AG08395 (cell line): Measurements from ENCODE around the gene PEX11A.
"Not testable (repeated sequence)": the region's sequence is repeated elsewhere in the genome, so short reads cannot be mapped to it uniquely, and the experiment has no call there.

Experiments used
- DNase-seq: peaks from one replicate; pipeline ENCODE4 v3.0.0; 2012; ENCODE audit warnings: mixed read lengths, low spot score

The PEX11A gene, protein sequence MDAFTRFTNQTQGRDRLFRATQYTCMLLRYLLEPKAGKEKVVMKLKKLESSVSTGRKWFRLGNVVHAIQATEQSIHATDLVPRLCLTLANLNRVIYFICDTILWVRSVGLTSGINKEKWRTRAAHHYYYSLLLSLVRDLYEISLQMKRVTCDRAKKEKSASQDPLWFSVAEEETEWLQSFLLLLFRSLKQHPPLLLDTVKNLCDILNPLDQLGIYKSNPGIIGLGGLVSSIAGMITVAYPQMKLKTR

DNA sequence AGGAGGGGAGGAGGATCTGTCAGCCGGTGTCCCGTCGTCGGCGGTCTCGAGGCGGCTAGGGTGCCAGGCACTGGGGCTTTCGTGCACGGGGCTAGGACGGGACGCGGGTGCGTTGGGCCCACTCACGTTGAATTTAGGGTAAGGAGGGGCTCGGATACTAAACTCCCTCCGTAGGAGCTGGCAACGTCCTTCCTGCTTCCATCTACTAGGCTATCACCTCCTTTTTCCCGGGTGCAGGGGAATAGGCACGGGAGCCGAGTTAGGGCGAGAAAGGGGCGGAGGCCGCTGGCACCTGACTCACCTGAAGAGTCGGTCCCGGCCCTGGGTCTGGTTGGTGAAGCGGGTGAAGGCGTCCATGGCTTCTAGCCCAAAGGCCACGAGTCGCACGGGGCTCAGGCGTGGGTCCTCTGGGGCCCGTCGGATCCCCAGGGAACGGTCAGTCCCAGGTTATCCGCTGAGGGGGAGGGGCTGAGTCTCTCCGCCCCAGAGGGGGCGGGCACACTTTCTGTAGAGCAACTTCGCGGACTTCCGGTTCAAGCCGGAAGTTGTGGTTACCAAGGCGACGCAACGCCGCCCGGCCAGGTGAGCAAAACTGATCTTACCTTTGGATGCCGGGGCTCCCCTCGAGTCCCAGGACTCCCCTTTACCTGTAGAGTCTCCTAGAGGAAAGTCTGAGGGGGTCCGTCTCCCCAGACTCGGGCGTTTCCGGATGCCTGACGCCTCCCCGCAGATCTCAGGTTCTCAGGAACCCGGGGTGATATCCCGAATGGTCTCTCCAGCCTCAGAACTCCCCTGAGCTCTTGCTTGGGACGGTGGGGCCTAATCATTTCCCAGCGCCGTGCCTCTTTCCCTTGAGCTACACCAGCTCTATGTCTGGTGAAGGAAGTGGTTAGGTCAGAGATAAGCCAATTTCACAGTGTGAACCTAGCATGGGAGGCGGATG is at the start of gene PEX11A, which contains the start of gene WDR93:
TSS of gene PEX11A (minus strand) at position 479 of the 943 bp plus-strand sequence. CDS start at position 357, 122 bp downstream.
TSS of gene WDR93 (plus strand) at position 536 of the 943 bp plus-strand sequence. CDS start 10,936 bp downstream, outside the sequence.
- DNase-seq = peak; percentile 86

DNA sequence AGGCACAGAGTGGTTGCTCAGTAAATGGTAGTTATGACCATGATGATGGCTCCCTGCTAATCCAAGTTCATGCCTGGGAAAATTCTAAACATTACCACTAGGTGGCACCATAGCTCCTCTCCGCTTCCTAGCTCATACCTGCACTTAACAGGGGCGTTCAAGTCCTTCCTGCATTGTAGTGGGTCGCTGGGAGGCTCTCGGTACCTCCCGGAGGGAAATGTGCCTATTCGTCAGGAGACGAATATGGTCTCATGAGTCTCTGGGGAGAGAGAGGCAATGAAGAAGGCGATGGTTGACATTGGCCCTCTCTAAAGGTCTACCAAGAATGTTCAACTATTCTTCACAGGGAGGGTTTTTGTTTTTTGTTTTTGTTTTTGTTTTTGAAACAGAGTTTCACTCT is 49.6 kb upstream of the PEX11A start:
- DNase-seq = peak; percentile 83

GRCh38 chr15:89735773-89736172 is 45.2 kb upstream of the PEX11A start:
- no peak for DNase-seq

GRCh38 chr15:89732451-89733172 is 42.1 kb upstream of the PEX11A start:
- no peak for DNase-seq

GRCh38 chr15:89731275-89731674 is 40.7 kb upstream of the PEX11A start:
- DNase-seq = no peak

GRCh38 chr15:89728254-89728653 is 37.7 kb upstream of the PEX11A start:
- DNase-seq = peak; percentile 31

GRCh38 chr15:89725064-89725463 is 34.5 kb upstream of the PEX11A start:
- DNase-seq = no peak

GRCh38 chr15:89724621-89725020 is 34.1 kb upstream of the PEX11A start:
- no peak for DNase-seq

DNA sequence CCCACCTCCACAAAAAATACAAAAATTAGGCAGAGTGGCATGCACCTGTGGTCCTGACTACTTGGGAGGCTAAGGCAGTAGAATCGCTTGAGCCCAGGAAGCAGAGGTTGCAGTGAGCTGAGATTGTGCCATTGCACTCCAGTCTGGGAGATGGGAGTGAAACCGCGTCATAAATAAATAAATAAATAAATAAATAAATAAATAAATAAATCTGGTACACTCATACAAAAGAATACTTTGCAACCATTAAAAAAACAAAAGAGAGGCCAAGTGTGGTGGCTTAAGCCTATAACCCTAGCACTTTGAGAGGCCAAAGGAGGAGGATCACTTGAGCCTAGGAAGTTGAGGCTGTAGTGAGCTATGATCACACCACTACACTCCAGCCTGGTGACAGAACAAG is 32.5 kb upstream of the PEX11A start:
- no peak for DNase-seq

- no peak for DNase-seq
These were observed 24.2 kb upstream of the PEX11A start for GRCh38 chr15:89714775-89715174.

GRCh38 chr15:89707577-89707976 is 17.0 kb upstream of the PEX11A start:
- no peak for DNase-seq

DNA sequence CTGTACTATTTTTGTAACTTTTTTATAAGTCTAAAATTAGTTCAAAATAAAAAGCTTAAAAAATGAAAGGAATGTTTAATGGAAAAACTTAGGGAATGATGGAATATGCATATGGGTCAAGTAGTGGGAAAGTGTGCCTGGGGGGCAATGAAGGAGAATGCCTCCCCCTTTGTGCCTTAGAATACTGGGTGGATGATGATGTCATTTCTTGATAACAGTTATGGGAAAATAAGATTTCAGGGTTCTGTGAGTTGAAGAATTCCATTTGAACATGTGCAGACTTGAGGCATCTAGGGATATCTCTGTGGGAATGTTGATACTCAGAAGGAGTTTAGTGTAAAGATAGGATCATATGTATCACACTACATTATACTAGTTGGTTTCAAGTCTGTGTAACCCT is 13.9 kb upstream of the PEX11A start:
- DNase-seq = no peak

DNA sequence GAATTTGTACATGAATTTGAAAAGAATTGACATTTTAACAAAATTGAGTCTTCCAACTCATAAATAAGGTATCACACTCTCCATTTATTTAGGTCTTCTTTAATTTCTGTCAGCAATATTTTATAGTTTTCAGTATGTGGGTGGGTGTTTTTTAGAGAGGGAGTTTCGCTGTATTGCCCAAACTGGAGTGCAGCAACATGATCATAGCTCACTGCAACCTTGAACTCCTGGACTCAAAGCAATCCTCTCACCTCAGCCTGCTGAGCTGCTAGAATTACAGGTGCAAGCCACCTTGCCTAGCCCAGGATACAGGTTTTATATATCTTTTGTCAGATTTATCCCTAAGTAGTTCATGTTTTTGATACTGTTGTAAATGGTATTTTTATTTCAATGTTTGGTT is 4.6 kb upstream of the PEX11A start:
- DNase-seq = no peak

GRCh38 chr15:89693696-89694095 is 3.1 kb upstream of the PEX11A start:
- DNase-seq = no peak

DNA sequence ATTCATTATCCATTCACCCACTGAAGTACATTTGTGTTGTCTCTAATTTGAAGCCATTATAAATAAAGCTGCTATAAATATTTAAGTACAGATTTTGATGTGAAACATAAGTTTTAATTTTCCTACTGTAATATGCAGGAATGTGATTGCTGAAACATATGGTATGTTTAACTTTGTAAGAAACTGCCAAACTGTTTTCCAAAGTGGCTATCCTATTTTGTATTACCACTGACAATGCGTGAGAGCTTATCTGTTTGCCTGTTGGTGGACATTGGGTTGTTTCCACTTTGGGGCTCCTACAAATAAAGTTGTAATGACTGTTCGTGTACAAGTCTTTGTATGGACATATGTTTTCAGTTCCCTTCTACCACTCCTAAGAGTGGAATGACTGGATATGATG is 2.5 kb upstream of the PEX11A start:
- no peak for DNase-seq

- not testable (repeated sequence) for DNase-seq
These were observed 651 bp downstream of the PEX11A start for GRCh38 chr15:89689930-89690275.

GRCh38 chr15:89686522-89686921 is 4.0 kb downstream of the PEX11A start:
- no peak for DNase-seq

- no peak for DNase-seq
These were observed 4.6 kb downstream of the PEX11A start for GRCh38 chr15:89685995-89686394.

- DNase-seq = no peak
These were observed 9.4 kb downstream of the PEX11A start for GRCh38 chr15:89681146-89681545.

DNA sequence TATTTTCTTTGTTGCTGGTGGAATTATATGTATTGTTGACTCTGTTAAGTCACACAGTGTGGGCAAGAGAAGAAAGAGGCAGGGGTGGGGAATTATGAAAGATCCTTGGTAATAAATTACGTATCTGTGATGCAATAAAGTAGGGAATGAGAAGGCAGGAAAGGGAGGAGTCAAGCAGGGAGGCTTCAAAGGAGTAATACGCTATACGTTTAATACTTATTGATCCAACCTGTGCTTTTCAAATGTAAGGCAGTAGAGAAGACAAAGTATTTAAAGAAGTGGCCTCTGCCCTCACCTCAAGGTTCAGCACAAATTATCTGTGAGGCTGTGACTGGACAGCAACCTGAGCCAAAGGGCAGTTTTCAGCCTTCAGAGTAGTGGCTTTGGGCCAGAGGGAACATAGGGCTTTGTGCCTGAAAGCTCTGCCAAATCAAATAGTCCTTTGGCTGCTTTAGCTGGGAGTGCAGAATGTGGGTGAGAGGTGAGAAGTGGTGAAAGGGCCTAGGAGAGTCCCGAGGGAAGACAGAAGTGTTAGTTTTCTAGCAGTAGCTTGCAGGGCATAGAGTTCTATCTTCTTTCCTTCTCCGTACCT is 10.2 kb downstream of the PEX11A start:
- DNase-seq = peak; percentile 70

DNA sequence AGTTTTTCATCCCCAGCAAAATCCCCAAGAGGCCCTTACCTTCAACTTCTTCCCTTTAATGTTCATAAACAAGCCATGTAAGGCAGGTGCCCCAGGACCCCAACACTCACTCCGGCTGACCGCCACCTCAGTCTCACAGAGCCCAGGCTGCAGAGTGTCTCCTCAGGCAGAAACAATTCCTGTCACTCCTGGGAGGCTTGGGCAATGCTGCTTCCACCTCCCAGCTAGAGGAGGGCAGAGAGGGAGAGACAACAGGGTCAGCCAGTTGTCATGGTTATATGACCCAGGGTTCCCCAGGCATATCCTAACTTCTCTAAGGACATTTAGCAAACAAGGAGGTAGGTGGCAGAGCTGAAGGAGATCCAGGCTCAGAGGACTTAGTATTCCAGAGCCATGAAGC is 11.3 kb downstream of the PEX11A start, which contains the start of gene PLIN1:
TSS of gene PLIN1 (minus strand) at position 156 of the 400 bp plus-strand sequence. CDS start 1,878 bp downstream, outside the sequence.
- DNase-seq = no peak

- DNase-seq = no peak
These were observed 13.2 kb downstream of the PEX11A start for GRCh38 chr15:89677381-89677780.
